GM18508 (cell line): Measurements from ENCODE around the gene SLC25A1.
"Not testable (repeated sequence)": the region's sequence is repeated elsewhere in the genome, so short reads cannot be mapped to it uniquely, and the experiment has no call there.

ENCODE experiments used
- ATAC-seq: cut with Tn5 transposase; IDR thresholded peaks from one replicate; pipeline ENCODE4 v1.9.1; 2021; ENCODE audit warnings: moderate number of reproducible peaks; ENCODE audit not compliant: insufficient read depth, unreplicated experiment

The SLC25A1 gene

GRCh38 chr22:19169002-19169946 lies 9.3 kb downstream of the SLC25A1 start:
- ATAC-seq, result no peak

GRCh38 chr22:19168088-19168890 lies 10.2 kb downstream of the SLC25A1 start:
- no peak for ATAC-seq

- no peak for ATAC-seq
Observed at GRCh38 chr22:19167106-19167869, 11.2 kb downstream of the SLC25A1 start.

- no peak for ATAC-seq
Observed at GRCh38 chr22:19166421-19166820, 12.1 kb downstream of the SLC25A1 start.

GRCh38 chr22:19164425-19164824 lies 14.1 kb downstream of the SLC25A1 start:
- ATAC-seq, result no peak

- ATAC-seq, result not testable (repeated sequence)
Observed at GRCh38 chr22:19158649-19159048, 19.9 kb downstream of the SLC25A1 start.

GRCh38 chr22:19156109-19156508 lies 22.4 kb downstream of the SLC25A1 start:
- ATAC-seq, result not testable (repeated sequence)

GRCh38 chr22:19152942-19153883 lies 25.3 kb downstream of the SLC25A1 start:
- no peak for ATAC-seq

- no peak for ATAC-seq
Observed at GRCh38 chr22:19151329-19152191, 27.0 kb downstream of the SLC25A1 start.

- ATAC-seq, result no peak
Observed at GRCh38 chr22:19150482-19151328, 27.8 kb downstream of the SLC25A1 start.

GRCh38 chr22:19149991-19150390 lies 28.5 kb downstream of the SLC25A1 start, which contains the start of gene GSC2:
GSC2 (minus strand) TSS chr22:19150292; CDS start chr22:19150283, 9 bp downstream.
- ATAC-seq, result no peak

- ATAC-seq, result no peak
Observed at GRCh38 chr22:19149047-19149883, 29.3 kb downstream of the SLC25A1 start.

GRCh38 chr22:19148417-19149046 lies 30.0 kb downstream of the SLC25A1 start:
- ATAC-seq, result no peak

GRCh38 chr22:19147195-19147780 lies 31.2 kb downstream of the SLC25A1 start:
- ATAC-seq, result no peak

GRCh38 chr22:19146215-19146968 lies 32.1 kb downstream of the SLC25A1 start:
- no peak for ATAC-seq
